Ecto neural progenitor cell (in vitro differentiated cells): ENCODE measurements around the gene ARHGAP44.
"Not testable (repeated sequence)": the region's sequence is repeated elsewhere in the genome, so short reads cannot be mapped to it uniquely, and the experiment has no call there.

Experiments used
- DNase-seq: peaks from one replicate; pipeline ENCODE4 v3.0.0-alpha.2; 2018; ENCODE audit warnings: low spot score

The ARHGAP44 gene

DNA sequence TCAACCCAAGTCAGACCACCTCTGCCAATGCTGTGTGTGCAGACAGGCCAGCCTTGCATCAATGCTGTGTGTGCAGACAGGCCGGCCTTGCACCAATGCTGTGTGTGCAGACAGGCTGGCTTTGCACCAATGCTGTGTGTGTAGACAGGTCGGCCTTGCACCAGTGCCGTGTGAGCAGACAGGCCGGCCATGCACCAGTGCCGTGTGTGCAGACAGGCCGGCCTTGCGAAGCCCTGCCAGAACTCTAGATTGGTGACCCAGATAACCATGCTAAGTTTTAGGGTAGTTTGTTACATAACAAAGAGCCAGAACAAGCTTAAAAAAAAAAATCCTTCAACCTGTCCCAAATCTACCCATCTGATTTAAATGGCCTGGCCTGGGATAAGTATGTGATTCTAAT, 174.2 kb downstream of the ARHGAP44 start:
- DNase-seq, result no peak

- DNase-seq, result no peak
These were observed 174.9 kb downstream of the ARHGAP44 start for GRCh38 chr17:12964162-12964561.

GRCh38 chr17:12964840-12965239, 175.5 kb downstream of the ARHGAP44 start:
- no peak for DNase-seq

GRCh38 chr17:12965988-12966387, 176.7 kb downstream of the ARHGAP44 start:
- no peak for DNase-seq

DNA sequence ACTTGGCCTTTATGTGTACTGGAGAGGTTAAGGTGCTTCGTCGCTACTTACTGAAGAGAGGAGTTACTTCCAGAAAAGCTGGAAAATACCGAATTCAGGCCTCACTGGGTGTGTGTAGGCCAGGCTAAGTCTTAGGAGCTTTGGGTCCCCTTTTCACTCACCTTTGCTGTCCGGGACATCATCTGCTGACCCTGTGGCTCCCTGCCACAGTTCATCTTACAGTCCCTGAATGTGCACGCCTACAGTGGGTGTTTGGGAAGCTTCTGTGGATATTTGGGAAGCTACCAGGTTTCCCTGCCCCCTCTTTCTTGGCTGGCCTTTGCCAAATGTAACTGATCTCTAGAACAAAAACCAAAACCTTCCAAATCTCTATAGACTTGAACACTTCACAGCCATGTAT, 177.1 kb downstream of the ARHGAP44 start:
- DNase-seq, result no peak

- no peak for DNase-seq
These were observed 178.7 kb downstream of the ARHGAP44 start for GRCh38 chr17:12967962-12968361.

GRCh38 chr17:12973496-12974004, 184.3 kb downstream of the ARHGAP44 start:
- peak; percentile 57 for DNase-seq

DNA sequence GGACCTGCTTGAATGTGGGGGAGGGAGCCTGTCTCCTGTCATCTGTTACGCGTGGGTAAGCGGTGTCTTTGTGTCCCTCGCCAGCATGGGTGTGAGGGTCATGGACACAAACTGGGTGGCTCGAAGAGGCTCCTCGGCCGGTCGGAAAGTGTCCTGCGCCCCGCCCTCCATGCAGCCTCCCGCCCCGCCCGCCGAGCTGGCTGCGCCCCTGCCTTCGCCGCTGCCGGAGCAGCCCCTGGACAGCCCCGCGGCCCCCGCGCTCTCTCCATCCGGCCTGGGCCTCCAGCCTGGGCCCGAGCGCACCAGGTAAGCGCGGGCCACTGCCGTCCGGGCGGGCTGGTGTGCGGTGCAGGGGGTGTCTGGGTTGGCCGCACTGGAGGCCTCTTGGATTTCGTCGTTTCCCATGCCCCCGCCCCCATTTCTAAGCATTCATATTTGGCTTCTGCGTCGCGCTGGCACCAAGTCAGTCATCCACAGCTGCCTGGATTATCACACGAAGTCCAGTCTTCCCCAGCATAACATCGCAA, 184.8 kb downstream of the ARHGAP44 start:
- peak; percentile 69 for DNase-seq

GRCh38 chr17:12977008-12977751, 187.9 kb downstream of the ARHGAP44 start:
- DNase-seq, result no peak

GRCh38 chr17:12978787-12979186, 189.5 kb downstream of the ARHGAP44 start:
- DNase-seq, result not testable (repeated sequence)

- no peak for DNase-seq
These were observed 189.9 kb downstream of the ARHGAP44 start for GRCh38 chr17:12979246-12979645.

DNA sequence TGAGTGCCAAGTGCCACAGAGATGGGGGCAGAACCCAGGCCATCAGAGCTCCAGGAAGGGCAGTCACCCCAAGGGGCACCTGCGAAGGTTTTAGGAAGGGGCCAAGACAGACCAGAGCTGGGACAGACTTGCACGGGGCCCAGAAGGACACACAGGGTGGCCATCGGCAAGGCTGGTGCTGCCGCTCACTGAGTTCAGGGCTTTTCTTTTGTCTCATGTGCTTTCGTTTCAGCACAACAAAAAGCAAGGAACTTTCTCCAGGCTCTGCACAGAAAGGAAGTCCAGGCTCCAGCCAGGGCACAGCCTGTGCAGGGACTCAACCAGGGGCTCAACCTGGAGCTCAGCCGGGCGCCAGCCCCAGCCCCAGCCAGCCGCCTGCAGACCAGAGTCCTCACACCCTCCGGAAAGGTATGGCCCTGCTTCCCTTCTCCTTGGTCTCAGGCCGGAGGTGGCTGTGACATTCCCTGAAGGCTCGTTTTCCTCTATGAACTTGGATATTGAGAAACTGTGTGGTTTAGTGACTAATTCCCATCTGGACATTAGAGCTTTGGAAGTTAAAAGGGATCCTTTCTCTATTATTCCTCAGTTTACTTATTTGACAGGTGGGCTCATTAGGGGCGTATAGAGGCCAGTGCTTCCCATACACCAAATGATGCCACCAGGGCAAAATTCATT, 190.7 kb downstream of the ARHGAP44 start:
- DNase-seq, result no peak

DNA sequence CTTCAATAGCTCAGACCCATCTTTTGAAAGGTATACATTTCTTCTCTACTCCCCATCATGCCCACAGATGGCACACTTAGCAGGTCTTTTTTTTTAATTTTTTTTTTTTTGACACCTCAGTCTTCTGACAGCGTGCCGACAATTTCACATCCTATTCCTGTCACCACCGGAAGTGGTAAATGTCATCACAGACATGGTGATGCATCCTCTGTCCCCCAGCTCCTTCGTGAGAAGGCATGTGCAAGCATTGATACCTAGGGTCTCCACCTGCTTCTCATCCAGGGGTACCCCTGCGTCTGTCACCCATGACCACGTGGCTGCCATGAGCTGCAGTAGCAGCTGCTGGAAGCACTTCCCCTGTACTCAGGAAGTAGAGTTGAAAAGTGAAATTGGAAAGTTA, 192.9 kb downstream of the ARHGAP44 start:
- no peak for DNase-seq

DNA sequence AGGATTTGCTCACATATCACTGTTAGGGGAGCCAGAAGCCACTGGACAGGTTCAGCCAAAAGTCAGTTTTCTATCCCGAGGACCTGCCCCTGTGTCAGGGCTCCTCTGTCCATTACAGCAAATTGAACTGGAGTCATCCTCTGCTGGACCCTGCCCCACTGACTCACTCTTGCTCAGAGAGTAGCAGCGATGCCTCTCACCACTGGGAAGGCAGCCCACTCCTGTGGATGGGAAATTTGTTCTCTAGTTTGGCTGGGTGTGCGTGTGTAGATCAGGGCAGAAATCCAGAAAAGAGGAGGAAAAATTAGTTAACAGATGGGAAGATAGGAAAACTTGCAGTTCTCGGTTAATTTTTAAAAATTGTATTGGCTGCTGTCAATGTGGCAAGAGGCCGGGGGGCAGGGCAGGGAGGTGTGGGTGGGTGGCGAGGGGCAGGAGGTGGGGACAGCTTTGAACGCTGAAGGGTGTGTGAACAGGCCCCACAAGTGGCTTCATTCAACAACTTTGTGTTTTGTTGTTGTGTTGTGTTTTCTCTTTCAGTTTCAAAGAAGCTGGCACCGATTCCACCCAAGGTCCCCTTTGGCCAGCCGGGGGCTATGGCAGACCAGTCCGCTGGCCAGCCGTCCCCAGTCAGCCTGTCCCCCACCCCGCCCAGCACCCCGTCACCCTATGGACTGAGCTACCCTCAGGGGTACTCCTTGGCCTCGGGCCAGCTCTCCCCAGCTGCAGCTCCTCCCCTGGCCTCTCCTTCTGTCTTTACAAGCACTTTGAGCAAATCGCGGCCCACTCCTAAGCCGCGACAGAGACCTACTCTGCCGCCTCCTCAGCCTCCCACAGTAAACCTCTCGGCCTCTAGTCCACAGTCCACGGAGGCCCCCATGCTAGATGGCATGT, 194.9 kb downstream of the ARHGAP44 start:
- DNase-seq, result no peak

DNA sequence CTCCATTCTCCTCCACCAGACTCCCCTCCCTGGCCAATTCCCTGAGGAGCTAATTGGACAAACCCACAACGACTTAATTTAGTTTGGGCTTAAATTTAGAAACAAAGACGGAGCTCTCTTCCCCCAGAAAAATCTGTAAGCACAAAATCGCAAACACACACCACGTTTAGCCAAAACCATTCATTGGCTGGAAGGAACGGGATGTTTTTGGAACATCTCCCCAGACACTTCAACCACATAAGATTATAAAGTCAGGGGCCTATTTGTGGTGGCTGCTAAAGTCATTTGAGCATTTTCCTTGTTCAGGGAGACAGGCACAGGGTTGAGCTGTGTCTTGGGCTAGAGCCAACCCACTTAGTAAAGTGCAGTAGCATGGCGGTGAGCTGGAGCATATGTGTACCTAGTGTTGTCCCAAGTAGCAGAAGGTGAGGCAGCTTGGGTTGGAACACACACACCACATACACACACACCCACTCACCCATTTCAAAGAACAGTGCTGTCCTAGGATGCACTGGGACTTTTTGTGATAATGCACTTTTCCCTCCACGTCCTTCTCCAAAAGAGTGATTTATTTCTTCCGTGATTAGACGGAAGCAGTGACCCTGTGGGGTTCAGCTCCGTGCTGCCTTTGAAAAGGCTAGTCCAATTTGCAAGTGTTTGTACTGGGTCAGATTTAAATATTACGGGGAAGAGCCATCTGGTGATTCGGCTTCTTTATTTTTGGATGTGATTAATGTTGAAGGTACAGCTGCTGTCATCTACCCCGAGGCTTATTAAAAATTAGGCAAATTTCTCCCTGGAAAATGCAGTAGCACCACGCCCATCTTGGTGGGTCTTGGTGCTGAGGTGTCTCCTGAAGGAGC, 196.4 kb downstream of the ARHGAP44 start:
- no peak for DNase-seq

GRCh38 chr17:12987120-12987519, 197.8 kb downstream of the ARHGAP44 start:
- peak; percentile 84 for DNase-seq

DNA sequence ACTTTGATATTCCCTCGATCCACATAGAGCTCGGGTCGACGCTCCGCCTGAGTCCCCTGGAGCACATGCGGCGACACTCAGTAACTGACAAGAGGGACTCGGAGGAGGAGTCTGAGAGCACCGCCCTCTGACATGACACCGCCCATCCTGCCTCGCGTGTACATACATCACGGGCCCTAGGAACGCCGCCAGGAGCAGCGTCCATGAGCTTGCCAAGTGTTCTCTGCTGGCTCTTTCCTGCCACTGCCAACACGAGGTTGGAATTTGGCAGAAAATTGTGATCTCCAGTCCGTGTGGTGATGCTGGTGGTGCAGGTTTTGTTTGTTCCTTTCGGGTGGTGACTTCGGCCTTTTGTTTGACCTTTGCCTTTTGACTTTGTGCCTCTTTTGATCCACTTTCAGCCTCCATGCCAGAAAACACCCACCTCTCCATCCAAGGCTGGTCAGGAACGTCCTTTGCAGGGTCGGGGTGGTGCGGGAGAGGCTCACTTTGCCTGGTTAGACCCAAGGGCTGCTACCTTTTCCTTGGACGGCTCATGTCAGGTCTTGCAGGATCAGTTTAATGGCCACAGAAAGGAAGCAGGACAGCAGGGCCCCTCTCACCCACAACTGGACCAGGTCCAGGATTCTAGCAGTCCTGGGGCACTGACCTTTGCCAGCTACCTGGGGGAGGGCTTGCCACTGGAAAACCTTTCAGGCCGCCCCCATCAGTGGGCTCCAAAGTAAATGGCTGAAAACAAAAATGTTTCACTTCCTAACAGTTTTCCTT, 200.9 kb downstream of the ARHGAP44 start:
- DNase-seq, result no peak

DNA sequence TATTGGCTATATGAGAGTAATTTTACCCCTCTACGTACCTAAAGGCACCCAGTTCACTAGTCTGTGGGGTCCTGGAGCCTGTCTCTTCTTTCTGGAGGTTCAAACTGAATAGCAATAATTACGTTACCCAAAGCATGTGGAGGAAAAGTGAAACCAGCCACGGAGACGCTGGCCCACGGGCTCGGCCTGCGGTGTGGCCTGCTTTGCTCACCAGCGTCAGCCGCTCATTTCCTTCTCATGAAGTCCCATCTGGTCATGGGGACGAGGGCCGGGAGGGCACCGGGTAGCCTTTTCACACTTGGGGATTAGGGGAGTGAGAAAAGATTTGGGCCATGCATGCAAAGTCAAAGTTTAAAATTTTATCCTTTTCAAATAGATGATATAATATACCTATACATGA, 201.6 kb downstream of the ARHGAP44 start:
- no peak for DNase-seq

- no peak for DNase-seq
These were observed 203.4 kb downstream of the ARHGAP44 start for GRCh38 chr17:12992676-12993075.

DNA sequence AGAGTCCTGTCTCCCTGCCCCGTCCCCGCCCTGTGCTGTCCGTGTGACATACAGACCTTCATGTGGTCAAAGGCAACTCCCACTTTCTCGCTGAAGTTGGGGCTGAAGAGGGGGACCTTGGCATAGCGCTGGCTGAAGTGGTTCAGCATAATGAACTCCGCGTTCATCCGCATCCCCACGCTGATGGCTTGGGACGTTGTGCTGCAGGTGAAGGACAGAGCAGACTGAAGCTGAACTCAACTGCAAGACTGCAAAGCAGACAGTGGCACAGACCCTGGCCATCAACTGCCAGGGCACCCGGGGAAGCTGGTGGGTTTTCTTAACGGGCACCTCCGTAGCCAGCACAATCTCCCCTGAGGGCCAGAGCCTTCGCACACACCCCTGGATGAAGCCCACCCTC, 204.3 kb downstream of the ARHGAP44 start:
- DNase-seq, result no peak
